ACHN (cell line): ENCODE measurements around the gene CAGE1.
"Not testable (repeated sequence)": the region's sequence is repeated elsewhere in the genome, so short reads cannot be mapped to it uniquely, and the experiment has no call there.

Experiments used
- DNase-seq: peaks from one replicate; pipeline ENCODE4 v3.0.0-alpha.2; 2015
- in situ Hi-C: cut with HindIII; loops from 2 replicates; pipeline ENCODE4 v1.10.0; 2017; ENCODE audit warnings: low sequenced_read_pairs, low pct_ligation_motif_present, low pct_unique_long_range_greater_than_20kb

CAGE1 gene

GRCh38 chr6:7344773-7345450 lies 44.6 kb downstream of the CAGE1 start:
- DNase-seq, result not testable (repeated sequence)

GRCh38 chr6:7343546-7344475 lies 45.7 kb downstream of the CAGE1 start:
- in situ Hi-C loops, result no loop called here
- no peak for DNase-seq

More at GRCh38 chr6:7344773-7345450, 44.6 kb downstream of the CAGE1 start:
- in situ Hi-C loops, result not testable (repeated sequence)

GRCh38 chr6:7341989-7342742 lies 47.4 kb downstream of the CAGE1 start:
- DNase-seq, result no peak
- in situ Hi-C loops, result no loop called here

- in situ Hi-C loops, result no loop called here
- DNase-seq, result no peak
These were observed 48.3 kb downstream of the CAGE1 start for GRCh38 chr6:7341271-7341670.

DNA sequence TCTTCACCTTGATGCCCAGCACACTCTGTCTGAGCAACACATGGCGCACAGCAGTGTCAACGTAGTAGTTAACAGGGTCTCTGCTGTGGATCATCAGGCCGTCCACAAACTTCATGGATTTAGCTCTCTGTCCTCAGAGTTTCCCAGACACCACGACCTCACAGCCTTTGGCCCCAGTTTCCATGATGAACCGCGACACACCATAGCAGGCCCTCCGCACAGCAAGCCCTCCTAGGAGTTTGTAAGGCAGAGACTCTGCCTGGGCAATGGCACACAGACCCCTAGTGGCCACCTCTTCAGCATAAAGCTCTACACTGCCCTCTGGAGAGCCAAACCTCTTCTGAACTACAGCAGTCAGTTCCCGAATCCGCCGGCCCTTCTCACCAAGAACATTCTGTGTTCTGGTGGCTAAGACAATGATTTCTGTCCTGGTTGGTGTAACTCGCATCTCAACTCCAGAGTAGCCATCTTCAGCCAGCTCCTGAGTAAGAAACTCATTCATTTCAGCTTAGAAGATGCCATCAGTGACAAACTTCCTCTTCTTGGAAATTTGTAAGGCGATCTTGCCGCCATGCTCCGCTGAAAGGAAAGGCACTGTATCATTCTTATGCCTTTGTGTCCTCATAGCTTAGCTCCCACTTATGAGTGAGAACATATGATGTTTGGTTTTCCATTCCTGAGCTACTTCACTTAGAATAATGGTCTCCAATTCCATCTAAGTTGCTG lies 50.4 kb downstream of the CAGE1 start:
- peak; percentile 51 for DNase-seq
- in situ Hi-C loops, result not testable (repeated sequence)

DNA sequence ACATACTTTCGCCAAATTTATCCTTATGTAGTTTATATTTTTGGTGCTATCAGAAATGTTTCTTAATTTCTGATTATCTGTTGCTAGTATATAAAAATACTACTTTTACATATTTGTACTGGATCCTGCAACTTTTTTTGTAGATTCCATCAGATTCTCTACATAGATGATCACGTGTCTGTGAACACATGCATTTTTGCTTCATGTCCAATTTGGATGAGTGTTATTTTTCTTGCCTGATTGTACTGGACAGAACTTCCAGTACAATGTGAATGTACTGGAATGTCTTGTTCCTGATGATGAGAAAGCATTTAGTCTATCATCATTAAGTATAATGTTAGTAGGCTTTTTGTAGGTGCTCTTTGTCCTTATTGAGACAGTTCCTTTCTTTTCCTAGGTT lies 51.5 kb downstream of the CAGE1 start:
- in situ Hi-C loops, result no loop called here
- DNase-seq, result no peak

- in situ Hi-C loops, result no loop called here
- DNase-seq, result no peak
These were observed 54.0 kb downstream of the CAGE1 start for GRCh38 chr6:7335519-7335918.

DNA sequence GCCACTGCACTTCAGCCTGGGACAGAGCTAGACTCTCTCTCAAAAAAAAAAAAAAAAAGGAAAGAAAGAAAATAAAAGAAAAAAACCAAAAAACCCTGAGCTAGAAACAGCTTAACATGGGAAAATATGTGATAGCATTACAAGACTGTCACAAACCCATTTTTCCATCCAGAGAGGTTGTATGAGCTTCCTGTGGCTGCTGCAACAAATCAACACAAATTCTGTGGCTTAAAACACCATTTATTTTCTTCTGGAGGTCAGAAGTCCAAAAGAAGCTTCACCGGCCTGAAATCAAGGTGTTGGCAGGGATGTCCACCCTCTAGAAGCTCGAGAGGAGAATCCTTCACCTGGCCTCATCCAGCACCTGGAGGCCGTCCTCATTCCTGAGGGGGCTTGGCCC lies 54.9 kb downstream of the CAGE1 start:
- in situ Hi-C loops, result no loop called here
- DNase-seq, result no peak

GRCh38 chr6:7332090-7332745 lies 57.3 kb downstream of the CAGE1 start:
- DNase-seq, result no peak

GRCh38 chr6:7331452-7331851 lies 58.1 kb downstream of the CAGE1 start:
- in situ Hi-C loops, result no loop called here
- DNase-seq, result no peak

More at GRCh38 chr6:7332090-7332745, 57.3 kb downstream of the CAGE1 start:
- in situ Hi-C loops, result no loop called here

- in situ Hi-C loops, result no loop called here
- DNase-seq, result no peak
These were observed 61.3 kb downstream of the CAGE1 start for GRCh38 chr6:7328243-7328642.

GRCh38 chr6:7325750-7326149 lies 63.8 kb downstream of the CAGE1 start:
- in situ Hi-C loops, result no loop called here
- no peak for DNase-seq

DNA sequence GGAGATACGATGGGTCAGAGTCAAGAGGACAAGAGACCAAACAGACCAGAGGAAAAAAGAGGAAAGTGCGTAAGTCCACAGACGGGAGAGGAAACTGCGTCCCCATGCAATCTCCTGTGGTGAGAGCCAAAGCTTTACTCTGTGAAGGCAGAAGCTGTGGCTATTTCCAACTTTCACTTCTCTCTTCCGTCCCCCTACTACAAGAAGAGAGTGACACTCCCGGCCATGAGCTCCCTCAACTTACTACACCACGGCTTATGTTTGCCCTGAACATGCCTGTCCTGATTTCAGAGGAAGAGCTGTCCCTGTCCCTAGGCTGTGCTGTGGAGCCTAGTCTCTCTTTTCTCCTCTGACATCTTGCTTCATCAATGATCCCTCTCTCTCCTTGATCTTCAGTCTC lies 65.0 kb downstream of the CAGE1 start:
- in situ Hi-C loops, result no loop called here
- DNase-seq, result no peak

DNA sequence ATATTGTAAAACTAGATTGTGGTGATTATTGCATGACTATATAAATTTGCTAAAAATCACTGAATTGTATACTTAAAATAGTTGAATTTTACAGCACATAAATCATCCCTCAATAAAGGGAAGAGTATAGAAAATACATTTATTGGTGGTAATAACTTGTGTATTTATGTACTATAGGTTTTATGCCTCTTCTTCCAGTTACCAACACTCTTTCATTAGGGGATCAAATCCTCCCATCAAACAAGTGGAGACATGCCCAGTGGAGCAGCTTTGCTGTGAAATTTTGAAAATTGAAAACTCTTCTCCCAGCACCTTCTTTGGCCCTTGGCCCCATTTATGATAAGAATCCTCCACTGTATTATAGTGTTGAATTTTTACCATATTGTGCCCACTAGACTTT lies 66.5 kb downstream of the CAGE1 start:
- in situ Hi-C loops, result no loop called here
- DNase-seq, result no peak

DNA sequence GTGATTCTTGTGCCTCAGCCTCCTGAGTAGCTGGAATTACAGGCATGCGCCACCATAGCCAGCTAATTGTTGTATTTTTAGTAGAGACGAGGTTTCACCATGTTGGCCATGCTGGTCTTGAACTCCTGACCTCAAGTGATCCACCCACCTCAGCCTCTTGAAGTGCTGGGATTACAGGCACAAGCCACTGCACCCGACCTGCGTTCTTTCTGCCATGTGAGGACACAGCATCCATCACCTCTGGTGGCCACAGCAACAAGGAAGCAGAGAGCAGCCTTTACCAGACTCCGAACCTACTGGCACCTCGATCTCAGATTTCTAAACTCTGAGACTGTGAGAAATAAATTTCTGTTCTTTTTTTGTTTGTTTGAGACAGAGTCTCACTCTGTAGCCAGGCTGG lies 67.7 kb downstream of the CAGE1 start:
- in situ Hi-C loops, DNase-seq: not testable (repeated sequence)

DNA sequence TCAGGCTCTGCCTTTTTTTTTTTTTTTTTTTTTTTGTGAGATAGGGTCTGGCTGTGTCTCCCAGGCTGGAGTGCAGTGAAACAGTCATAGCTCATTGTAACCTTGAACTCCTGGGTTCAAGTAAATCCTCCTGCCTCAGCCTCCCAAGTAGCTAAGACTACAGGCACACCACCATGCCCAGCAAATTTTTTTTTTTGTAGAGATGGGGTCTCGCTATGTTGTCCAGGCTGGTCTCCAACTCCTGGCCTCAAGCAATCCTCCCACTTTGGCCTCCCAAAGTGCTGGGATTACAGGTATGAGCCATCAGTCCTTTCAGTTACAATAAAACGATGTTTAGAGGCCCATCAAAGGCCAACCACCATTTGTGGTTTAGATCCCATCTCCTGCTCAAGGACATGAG lies 70.1 kb downstream of the CAGE1 start:
- in situ Hi-C loops, DNase-seq: not testable (repeated sequence)

DNA sequence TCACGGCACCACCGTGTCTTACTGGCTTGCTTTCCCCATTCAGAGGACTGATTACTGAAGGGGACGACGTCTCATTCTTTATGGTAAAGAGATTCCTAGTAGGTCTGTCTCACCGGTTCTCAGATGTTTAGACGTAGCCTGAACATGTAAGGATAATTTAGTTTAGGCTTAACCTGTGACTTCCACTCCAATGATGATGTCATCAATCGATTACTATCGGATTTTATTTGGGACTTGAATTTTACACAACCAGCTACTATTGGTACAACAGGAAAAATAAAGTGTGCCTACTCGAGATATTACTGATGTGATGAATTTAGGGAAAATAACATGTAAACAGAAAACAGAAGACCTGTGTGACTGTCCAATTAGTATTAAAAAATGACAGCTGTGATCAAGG lies 72.0 kb downstream of the CAGE1 start:
- in situ Hi-C loops, result no loop called here

More for the DNA sequence above, 72.0 kb downstream of the CAGE1 start:
- no peak for DNase-seq
